K562 (cell line): ENCODE data around the gene NBEA.

Experiments
- CBFB ChIP-seq: sonication (generic); formaldehyde crosslinking; IDR thresholded peaks from 2 replicates; pipeline ENCODE4 v1.4.0; 2020; ENCODE audit warnings: mild to moderate bottlenecking, missing genetic modification reagents
- FOSL1 ChIP-seq: fragments of 200-800 bp; sonication (Bioruptor generic); conservative IDR thresholded peaks from 2 replicates; pipeline ENCODE4 v1.6.1; 2016; ENCODE audit warnings: missing genetic modification characterization, missing compliant biosample characterization
- HEY1 ChIP-seq: fragments of 250-450 bp; sonication (Bioruptor Pico); IDR thresholded peaks from 2 replicates; pipeline ENCODE4 v1.5.0; 2020; ENCODE audit warnings: mild to moderate bottlenecking, moderate library complexity, borderline replicate concordance
- SP1 ChIP-seq: sonication (generic); formaldehyde crosslinking; IDR thresholded peaks from 2 replicates; pipeline ENCODE4 v1.8.1; 2022; ENCODE audit warnings: mild to moderate bottlenecking, missing genetic modification reagents

DNA sequence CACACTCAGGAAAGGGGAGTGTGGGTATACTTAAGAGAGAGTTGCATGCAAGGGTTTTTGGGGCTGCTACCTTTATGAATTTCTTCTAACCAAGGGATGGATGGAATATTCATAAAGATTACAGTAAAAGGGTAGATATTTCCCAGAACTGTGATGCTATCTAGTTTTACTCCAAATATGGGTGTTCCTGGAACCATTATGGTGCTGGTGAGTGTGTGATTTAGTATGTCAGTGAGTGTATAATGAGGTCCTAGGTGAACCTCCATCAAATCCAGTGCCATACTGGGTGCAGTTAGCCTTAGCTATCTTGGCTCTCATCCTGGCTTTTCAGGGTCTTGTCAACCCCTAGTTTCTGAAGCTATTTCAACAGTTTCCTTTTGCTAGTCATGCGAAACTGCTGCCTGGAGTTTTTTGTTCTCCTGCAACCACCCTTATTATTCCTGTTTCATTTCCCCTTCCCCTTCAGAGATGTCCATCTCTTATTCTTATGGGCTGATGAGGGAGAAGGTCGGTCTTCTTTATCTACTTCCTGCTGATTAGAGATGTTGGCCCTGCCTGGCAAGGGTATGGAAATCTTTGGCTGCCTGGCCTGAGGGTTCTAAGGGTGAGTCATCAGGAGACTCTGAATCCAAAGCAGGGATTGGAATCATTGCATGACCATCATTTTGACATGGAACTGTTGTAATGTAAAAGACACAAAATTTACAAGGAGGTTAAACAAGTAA is 202.3 kb downstream of the NBEA start:
- TF ChIP-seq SP1 (CRISPR knock-in tag) (no peak), HEY1 (CRISPR knock-in tag) (no peak), CBFB (CRISPR knock-in tag) (no peak), FOSL1 (tag) (no peak)
